ENCODE results near the gene DCTN5.

DCTN5 gene

DNA sequence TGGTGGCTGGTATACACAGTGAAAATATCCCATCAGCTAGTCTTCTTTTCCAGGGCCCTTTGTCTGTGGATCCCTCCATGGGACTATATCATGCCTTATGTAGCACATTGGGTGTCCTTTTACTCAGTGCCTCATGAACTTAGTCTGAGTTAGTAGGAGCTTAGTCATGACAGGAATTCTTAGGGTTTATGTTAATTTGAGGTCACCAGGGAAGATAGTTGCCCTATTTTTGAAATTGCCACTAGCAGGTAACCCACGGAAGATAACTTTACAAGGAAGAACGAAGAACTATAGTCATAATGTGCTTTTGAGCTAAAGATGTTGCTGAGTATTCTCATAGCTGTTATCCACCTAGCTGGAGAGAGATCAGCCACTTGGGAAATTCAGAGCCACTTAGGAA, 22.7 kb downstream of the DCTN5 start:
- no peak for DNase-seq (ENCODE audit: low spot score)

DNA sequence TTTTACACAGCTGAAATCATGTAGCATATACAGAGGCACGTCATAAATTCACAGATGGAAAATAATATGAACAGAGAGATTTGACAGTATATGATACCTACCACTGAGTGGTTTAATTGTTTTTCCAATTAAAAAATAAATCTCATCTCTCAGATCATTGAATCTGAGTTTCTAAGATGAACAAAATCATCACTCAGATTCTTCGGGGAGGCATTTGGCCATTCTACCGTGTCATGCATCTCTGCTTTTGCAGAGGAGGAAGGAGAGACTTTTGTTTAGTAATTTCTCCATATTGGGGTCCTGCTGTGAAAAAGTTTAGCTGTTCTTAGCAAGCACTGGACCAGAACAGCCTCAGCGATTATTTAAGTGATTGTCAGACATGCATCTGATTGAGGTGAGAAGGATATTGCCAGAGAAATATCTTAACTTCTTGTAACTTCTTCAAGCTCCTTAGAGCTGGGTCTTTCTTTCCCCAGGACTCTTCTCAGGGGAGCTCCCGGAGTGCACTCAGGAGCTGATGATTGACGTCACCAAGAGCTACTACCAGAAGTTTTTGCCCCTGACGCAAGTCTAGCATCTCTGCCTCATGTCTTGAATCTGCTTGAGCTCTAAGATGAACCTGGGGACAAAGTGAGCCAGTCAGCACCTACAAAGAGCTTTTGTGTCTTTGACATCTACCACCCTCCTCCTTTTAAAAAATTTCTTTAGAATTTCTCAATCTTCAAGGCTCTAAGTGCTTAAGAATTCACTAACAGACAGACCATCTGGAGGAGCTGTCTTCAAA, 25.5 kb downstream of the DCTN5 start:
- no peak for DNase-seq (ENCODE audit: low spot score)

DNA sequence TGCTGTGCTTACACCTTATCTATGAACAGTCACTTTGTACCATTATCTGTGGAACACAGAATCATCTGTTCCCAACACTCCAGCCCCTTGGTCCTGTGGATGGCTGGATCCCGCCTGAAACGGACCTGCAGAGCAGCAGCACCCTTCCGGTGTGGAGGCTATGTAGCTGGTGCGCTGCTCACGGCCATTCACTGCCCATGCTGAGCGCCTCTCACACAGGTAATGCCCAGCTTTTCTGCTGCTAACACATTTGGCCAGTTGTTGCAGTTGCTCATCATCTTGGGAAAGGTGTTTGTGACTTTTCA, 26.0 kb downstream of the DCTN5 start:
- no peak for DNase-seq (ENCODE audit: low spot score)

DNA sequence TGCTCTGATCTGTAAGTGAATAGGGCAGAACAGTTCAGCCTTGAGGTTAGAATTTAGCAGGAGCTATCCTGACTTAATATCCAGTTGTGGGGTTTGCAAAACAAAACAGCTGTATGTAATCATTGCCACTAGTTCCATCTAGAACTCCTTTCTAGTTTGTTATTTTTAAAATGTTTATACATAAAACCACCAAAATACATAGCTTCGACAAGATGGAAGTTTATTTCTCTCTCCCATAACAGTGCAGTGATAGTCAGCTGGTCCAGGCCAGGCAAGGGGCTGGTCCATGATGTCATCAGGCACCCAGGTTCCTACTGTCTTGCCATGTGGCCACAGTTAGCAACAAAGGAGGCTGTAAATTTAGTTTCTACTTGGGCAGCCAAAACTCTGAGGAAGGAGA, 27.0 kb downstream of the DCTN5 start:
- no peak for DNase-seq (ENCODE audit: low spot score)

DNA sequence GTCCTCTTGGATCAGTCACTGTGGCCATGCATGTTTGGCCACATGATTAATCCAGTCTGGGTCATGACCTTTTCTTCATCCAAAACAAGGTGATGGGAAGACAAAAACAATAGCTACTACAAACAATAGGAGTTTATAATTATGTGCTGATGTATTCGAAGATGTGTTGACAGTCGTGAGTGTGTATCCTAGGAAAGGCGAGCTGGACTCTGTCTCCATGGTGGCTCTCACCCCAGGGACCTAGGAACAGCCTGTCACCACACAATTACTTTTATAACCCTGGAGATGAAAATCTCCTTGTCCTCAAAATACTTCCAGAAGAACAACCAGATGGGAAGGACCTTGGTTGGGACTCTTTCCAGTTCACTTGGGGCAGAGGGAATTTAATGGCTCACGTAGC, 27.6 kb downstream of the DCTN5 start:
- DNase-seq (ENCODE audit: low spot score) = peak; percentile 18

DNA sequence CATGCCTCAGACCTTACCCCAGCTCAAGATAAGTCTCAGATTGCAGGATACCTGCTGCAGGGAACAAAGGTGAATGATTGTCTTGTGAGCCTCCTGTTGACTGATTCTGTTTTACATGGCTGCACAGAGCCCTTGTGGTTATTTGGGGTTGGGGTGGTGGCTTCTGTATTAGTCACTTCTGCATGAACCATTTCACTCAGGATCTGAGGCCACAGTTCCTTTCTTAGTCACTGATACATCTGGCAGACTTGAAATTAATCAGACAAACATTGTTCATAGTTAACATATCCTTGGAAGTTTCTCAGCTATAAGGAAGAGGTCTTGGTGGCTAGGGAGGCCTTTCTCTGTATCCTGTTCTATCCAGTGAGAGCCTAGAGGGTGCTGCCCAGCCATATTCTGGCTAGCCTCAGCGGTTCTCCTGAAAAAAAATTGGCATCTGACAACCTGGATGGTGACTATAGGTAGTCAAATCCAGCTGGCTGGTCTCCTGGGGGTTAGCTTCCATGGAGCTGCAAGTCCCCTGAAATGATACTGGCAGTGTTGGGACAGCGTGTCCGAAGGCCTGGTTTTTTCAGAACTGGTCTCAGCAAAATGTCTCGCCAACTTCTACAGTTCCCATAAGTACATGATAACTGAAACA, 29.0 kb downstream of the DCTN5 start:
- peak; percentile 97 for DNase-seq (ENCODE audit: low spot score)

DNA sequence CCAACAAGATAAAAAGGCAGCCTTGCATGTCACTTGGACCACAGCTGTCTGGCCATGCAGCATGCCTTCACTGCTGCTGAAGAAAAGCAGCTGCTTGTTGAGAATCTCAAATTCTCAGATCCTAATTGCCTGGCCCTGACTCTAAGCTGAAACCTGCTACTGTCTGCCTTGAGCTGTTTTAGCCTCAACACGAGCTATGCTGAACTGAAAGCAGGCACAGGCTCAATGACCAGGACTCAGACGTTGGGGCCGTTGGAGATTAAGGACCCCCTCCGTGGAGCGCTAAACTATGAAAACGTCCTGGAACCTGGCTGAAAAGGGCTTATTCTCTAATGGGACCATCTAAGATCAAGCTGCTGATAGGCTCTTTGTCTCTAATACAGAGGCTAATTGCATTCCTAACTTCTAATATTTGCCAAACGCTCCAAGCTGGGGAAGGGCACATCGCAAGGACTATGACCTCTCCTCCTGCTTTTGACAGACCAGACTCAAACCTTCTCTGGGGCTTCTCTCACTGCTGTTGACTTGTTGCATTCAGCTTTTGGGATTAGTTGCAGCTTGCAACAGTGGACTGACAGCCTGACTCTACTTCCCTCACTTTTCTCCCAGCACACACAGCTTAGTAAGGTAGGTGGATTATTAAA, 32.8 kb downstream of the DCTN5 start:
- DNase-seq (ENCODE audit: low spot score) = no peak

DNA sequence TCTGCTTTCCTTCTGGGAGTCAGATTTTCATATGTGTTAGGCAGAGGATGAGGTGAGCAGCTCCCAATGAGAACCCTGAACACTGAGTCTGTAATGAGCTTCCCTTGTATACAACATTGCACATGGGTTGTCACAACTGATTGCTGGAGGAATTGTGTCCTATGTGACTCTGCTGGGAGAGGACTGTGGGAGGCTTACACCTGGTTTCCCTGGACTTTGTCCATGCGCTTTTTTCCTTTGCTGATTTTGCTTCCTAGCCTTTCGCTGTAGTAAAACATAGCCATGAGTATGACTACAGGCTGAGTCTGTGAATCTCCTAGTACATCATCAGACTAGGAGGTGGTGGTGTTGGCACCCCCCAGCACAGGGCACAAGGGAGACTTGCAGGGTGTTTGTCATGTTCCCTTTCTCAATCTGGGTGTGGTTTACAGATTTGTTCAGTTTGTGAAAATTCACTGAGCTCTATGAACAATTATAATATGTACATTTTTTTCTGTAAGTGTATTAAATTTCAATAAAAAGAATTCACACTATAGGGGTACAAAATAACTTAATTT, 35.7 kb downstream of the DCTN5 start:
- no peak for DNase-seq (ENCODE audit: low spot score)

DNA sequence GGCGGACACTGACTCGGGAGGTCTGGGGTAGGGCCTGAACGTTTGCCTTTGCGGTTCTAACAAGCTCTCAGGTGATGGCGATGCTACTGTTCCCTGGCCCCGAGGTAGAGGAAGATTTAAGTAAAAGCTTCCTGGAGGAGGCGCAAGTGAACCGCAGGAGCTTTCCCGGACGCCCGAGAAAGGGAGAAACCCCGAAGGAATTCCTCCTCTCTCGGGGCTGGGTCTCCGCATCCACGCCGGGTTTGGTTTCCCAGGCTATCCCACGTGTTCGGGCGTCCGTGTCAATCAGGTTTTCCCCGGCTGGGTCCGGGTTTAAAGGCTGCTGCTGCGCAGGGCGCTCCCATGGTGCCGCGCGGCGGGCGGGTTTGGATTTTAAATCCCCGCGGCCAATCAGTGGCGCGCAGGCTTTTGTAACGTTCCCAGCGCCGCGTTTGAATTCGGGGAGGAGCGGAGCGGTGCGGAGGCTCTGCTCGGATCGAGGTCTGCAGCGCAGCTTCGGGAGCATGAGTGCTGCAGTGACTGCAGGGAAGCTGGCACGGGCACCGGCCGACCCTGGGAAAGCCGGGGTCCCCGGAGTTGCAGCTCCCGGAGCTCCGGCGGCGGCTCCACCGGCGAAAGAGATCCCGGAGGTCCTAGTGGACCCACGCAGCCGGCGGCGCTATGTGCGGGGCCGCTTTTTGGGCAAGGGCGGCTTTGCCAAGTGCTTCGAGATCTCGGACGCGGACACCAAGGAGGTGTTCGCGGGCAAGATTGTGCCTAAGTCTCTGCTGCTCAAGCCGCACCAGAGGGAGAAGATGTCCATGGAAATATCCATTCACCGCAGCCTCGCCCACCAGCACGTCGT, 37.4 kb downstream of the DCTN5 start, which contains the start of gene PLK1:
PLK1 (plus strand) TSS at position 460 of the 844 bp plus-strand sequence; CDS start at position 504, 44 bp downstream.
- DNase-seq (ENCODE audit: low spot score) = peak; percentile 91

DNA sequence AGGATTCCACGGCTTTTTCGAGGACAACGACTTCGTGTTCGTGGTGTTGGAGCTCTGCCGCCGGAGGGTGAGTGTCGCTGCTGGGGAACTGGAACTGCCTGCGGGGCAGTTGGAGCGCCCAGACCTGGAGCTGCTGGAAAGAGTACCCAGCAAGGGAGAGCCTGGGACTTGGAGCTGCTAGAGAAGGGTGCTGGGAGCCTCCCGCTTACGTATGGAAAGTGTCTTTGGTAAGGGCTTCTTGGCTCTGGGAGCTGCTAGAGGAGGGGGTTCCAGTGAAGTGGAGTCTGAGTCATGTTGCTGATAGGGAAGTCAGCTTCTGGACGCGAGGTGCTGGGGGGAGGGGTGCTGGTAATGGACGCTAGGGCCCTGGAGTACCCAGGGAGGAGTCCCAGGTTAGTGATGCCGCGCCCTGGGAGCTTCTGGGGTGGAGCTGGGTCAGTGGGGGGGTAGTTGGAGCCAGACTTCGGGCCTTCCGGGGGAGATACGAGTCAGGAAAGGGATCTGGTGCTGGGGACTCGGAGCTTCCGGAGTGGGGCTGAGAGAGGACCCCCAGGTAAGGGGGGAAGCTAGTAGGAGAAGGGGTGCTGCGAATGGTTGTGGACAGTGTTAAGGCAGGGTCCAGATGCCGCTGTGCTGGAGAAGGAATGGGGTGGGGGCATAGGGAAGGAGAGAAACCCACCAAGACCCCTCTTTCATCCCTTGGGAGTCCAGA, 38.2 kb downstream of the DCTN5 start:
- DNase-seq (ENCODE audit: low spot score) = peak; percentile 50

DNA sequence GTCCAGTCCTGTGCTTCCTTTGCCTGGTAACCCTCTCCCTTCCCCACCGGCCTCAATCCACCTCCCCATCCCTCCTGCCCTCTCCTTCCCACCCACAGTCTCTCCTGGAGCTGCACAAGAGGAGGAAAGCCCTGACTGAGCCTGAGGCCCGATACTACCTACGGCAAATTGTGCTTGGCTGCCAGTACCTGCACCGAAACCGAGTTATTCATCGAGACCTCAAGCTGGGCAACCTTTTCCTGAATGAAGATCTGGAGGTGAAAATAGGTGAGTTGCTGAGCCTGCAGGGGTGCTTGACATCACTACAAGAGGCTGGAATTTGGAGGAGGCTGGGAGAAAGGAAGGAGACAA, 38.7 kb downstream of the DCTN5 start:
- DNase-seq (ENCODE audit: low spot score) = no peak

DNA sequence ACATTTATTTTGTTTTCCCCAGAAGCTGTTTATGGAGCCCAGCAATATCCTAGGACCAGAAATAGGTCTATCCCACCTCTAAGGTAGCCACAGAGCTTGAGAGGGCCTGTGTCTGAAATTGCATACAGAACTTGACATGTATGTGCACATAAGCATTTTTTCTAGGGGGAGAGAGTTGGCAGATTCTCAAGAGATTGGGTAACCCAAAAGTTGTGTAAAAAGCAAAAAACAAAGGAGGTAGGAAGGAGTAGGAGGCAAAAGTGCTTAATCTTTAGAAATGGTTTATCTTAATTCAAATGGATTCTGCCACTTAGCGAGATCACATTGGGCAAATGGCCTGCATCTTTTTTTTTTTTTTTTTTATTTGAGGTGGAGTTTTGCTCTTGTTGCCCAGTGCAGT, 40.9 kb downstream of the DCTN5 start:
- no peak for DNase-seq (ENCODE audit: low spot score)

DNA sequence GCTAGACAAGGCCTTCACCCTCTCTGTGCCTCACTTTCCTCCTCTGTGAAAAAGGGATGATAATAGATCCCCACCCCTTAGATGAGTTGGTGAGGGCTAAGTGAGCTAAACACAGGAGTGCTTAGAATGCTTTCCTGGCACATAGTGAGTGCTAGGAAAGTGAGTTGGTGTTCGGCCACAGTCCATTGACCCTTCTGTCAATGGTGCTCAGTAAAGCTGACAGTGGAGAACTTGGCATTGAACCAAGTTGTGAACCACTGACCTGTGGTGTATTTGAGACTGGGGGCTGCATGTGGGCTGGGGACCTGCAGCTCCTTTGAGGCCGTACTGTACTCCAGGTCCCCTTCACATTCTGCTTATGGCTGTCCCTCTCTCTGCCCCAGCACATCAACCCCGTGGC, 42.2 kb downstream of the DCTN5 start:
- no peak for DNase-seq (ENCODE audit: low spot score)

DNA sequence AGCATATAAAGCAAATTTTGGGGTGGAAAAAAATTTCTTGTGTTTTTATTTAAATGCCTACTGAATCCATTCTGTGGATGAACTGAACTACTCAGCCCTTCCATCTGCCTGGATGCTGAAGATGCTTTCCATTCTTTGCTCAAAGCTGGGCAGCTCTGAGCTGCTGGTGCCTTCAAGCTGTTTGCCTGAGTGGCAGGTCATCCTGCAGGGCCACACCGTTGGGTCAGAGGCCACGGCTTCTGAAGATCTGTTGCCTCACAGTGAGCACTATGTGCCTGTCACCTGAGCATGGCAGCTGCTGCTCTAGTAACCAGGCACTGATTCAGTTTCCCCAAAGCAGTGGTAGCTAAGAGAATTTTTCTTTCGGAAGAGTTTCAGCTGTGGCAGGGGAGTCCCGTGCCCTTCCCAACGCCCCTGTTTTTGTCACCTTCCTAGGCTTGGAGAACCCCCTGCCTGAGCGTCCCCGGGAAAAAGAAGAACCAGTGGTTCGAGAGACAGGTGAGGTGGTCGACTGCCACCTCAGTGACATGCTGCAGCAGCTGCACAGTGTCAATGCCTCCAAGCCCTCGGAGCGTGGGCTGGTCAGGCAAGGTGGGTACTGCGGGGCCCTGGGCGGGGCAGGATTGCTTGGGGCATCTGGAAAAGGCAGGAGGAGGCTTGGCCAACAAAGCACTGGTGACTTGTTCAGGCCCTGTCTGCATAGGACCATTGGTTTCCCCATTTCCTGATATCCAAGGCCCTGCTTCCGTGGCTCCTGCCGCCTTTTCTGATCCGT, 46.0 kb downstream of the DCTN5 start:
- DNase-seq (ENCODE audit: low spot score) = no peak

DNA sequence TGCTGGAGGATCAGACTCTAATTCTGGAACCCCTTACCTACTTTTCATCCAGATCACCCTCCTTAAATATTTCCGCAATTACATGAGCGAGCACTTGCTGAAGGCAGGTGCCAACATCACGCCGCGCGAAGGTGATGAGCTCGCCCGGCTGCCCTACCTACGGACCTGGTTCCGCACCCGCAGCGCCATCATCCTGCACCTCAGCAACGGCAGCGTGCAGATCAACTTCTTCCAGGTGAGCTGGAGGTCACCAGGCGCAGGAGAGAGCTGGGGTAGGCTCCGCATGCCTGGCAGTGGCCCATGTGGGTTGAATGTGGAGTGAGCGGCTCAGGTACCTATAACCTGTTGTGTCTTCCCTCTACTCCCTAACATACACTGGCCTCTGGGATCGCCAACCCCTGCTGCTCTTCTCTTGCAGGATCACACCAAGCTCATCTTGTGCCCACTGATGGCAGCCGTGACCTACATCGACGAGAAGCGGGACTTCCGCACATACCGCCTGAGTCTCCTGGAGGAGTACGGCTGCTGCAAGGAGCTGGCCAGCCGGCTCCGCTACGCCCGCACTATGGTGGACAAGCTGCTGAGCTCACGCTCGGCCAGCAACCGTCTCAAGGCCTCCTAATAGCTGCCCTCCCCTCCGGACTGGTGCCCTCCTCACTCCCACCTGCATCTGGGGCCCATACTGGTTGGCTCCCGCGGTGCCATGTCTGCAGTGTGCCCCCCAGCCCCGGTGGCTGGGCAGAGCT, 48.3 kb downstream of the DCTN5 start:
- no peak for DNase-seq (ENCODE audit: low spot score)

DNA sequence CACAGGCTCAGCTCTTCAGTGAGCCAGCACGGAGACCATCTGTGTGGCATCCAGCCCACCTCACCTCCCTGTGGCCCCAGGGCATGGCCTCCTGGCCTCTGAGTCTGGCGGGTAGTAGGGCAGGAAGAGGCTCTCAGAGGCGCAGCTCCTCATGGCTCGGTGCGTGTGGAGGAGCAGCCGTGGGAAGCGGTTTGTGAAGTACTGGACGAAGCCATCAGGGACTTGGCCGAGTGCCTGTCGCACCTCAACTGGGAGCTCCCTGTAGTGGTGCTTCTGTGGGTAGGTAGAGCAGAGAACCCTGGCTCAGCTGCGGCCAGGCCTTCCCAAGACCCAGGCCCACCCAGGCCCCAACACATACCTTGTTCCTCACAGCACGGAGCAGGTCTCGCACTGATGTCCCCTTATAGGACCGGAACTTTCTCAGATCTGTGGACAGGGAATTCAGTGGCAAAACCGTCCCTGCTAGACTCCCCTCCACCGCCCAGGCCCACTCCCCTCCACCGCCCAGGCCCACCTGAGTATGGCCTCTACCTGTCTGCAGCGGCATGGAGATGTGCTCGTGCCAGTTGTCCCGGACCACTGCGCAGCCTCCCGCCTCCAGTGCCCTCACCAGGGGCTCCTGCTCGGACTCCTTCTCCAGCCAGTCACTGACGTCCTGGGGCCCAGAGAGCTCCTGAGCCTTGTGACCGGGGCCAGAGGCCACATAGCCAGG, 49.7 kb downstream of the DCTN5 start:
- no peak for DNase-seq (ENCODE audit: low spot score)

DNA sequence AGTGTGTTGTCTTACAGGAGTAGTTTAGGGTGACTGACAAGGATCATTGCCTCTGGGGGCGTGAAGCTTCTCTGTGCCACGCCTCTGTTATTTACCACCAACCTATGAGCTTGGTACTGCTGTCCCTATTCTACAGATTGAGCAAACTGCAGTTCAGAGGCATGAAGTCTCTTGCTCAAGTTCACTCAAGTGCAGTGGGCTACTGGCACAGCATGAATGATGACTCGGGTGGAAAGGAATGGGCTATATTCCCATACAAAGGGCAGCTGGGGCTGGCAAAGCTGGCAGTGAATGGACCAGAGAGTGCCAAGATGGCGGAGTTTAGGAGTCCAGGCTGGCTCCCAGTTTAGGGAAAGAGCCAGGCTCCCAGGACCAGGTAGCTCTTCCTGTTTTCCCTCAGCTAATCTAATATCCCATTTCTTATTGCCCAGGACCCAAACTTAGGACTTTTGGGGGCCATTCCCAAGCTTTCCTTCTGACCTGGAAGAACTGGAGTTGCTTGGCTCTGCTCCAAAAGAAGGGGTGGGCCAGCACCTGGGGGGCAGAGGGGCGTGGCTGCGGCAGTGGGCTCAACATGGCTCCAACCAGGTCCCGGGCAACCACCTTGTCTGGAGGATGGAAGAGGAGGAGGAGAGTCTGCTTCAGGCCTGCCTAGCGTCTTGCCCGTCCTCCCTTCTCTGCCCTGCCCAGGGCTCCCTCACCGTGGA, 50.4 kb downstream of the DCTN5 start:
- DNase-seq (ENCODE audit: low spot score) = peak; percentile 78

DNA sequence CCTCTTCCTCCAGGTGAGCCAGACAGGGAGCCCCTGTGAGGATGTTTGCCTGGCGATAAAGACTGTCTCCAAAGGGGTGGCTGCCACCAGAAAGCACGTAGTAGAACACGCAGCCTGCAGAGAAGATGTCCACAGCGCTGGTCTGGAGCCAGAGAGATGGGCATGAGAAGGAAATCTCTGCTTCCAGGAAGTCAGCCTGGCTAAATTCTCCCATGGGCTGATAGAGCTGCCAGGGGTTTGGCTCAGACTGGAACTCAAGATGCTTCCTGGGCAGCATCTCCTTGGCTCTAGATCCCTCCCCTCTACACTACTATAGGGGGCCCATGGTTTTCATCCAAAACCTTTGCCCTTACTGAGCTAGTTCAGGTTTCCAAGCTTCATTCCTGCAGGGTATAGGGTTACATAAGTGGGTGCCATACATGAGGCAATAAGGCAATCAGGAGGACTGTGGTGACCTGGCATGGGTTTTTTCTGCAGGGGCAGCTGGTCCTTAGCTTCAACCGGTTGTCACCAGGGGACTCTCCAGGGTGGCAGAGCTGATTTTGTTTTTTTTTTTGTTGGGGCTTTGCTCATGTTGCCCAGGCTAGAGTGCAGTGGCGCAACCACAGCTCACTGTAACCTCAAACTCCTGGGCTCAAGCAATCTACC, 51.0 kb downstream of the DCTN5 start:
- DNase-seq (ENCODE audit: low spot score) = no peak
